HFFc6 (cell line): Measurements from ENCODE around the gene TMPRSS11B. TPM values are rescaled to one million over a fixed set of nuclear protein-coding genes. Genes with fewer than 3 reads are reported as not detected.
A peak's percentile ranks its signal among the peaks of the same experiment; 100 is the strongest.

Experiments
- DNase-seq: peaks from one replicate; pipeline ENCODE4 v3.0.0-alpha.2; 2018
- H3K27ac Mint-ChIP-seq: 2 replicates; pipeline ENCODE4 v1.8.0; 2020; ENCODE audit warnings: mild to moderate bottlenecking, mixed read lengths
- H3K27me3 Mint-ChIP-seq: 2 replicates; pipeline ENCODE4 v1.8.0; 2021; ENCODE audit warnings: mild to moderate bottlenecking, moderate library complexity, mixed read lengths; ENCODE audit not compliant: insufficient read depth
- H3K36me3 Mint-ChIP-seq: 2 replicates; pipeline ENCODE4 v1.8.0; 2021; ENCODE audit warnings: low read depth, mixed read lengths
- H3K4me1 Mint-ChIP-seq: 2 replicates; pipeline ENCODE4 v1.8.0; 2020; ENCODE audit warnings: low read depth, mixed read lengths
- H3K4me3 Mint-ChIP-seq: 2 replicates; pipeline ENCODE4 v1.8.0; 2020; ENCODE audit warnings: mild to moderate bottlenecking, moderate library complexity, mixed read lengths
- H3K9me3 Mint-ChIP-seq: 2 replicates; pipeline ENCODE4 v1.8.0; 2020; ENCODE audit warnings: mild to moderate bottlenecking, mixed read lengths
- CTCF ChIP-seq: fragments of 200-600 bp; sonication (generic); IDR thresholded peaks from 2 replicates; pipeline ENCODE4 v1.5.0; 2021; ENCODE audit warnings: antibody characterized with exemption, mild to moderate bottlenecking
- long read RNA-seq: library from polyadenylated mRNA; unstranded; transcript quantifications from one replicate; pipeline ENCODE4 v2.0.0, GENCODE V29; 2019
- total RNA-seq, 6 experiments: library from RNA; stranded (reverse); fragmentation: NEBNext Ultra II Directional; extraction: Animal tissue kit (Norgen Biotek cat#: 25700); gene quantifications; 2 replicates in 1 of 6; 3 replicates in 5 of 6; pipeline ENCODE4 v1.2.3, GENCODE V29; 2021

TMPRSS11B gene, protein sequence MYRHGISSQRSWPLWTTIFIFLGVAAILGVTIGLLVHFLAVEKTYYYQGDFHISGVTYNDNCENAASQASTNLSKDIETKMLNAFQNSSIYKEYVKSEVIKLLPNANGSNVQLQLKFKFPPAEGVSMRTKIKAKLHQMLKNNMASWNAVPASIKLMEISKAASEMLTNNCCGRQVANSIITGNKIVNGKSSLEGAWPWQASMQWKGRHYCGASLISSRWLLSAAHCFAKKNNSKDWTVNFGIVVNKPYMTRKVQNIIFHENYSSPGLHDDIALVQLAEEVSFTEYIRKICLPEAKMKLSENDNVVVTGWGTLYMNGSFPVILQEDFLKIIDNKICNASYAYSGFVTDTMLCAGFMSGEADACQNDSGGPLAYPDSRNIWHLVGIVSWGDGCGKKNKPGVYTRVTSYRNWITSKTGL
- not detected for total RNA-seq
- long read RNA-seq: 0 reads

DNA sequence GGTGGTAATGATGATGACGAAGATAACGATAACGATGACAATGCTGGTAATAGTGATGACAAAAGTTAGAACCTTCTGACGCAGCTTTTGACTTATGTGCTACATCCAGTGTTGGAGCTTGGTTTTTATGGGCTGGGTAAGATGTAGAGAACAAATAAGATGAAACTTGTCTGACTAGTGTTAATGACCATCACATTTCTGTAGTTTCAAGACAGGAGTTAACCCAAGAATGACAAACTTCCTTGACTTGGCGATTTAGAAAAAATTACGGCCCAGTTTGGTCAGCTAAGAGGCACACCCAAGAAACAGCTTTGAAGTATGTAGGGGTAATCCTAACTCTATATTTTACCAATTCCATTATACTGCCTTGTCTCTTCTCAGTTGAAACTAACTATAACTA is at the start of gene TMPRSS11B:
Gene TMPRSS11B (minus strand): TSS at position 101 of the 400 bp plus-strand sequence. CDS start 136 bp downstream, outside the sequence.
- DNase-seq: no peak
- Mint-ChIP-seq H3K27me3 (no peaks in the 10 kb centered on the region), H3K36me3 (no peaks in the 10 kb centered on the region), H3K4me3 (no peak within 1 kb of the TSS), H3K27ac (no peak within 1 kb of the TSS), H3K9me3 (no peaks in the 10 kb centered on the region), H3K4me1 (no peaks in the 10 kb centered on the region)
- no peak for TF ChIP-seq CTCF

DNA sequence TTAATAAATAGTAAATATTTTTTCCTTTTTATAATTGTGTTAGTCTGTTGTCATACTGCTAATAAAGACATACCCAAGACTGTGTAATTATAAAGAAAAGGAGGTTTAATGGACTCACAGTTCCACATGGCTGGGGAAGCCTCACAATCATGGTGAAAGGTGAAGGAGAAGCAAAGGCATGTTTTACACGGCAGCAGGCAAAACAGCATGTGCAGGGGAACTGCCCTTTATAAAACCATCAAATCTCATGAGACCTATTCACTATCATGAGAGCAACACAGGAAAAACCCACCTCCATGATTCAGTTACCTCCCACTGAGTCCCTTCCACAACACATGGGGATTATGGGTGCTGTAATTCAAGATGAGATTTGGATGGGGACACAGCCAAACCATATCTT is 45.8 kb upstream of the TMPRSS11B start:
- H3K27me3 Mint-ChIP-seq: peaks cover 5% of the 10 kb centered on the region; the same call in 1 of the 2 replicates
- TF ChIP-seq CTCF: no peak
- no peaks in the 10 kb centered on the region for H3K36me3 Mint-ChIP-seq

DNA sequence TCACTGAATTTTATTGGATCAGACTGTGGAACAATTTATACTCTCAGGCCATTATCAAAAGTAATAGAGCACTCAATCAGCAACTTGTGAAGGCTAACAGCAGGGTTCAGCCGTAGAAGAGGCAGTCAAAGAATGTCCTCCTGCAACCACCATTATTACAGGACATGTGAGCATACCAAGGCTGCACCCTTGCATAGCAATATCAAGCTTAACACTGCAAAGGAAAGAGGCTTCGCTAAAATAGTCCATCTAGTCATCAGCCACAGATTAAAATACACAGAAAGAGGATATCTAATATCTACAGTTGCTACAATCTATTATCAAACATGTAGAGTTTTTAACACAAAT is 42.9 kb upstream of the TMPRSS11B start:
- no peaks in the 10 kb centered on the region for H3K9me3 Mint-ChIP-seq
- no peak for TF ChIP-seq CTCF
- H3K27me3 Mint-ChIP-seq: peaks cover 4% of the 10 kb centered on the region; the same call in 1 of the 2 replicates
- no peaks in the 10 kb centered on the region for H3K36me3 Mint-ChIP-seq
- no peak for DNase-seq
- H3K27ac Mint-ChIP-seq: no peak overlapping the region
- H3K4me1 Mint-ChIP-seq: peaks cover 7% of the 10 kb centered on the region; the same call in 1 of the 2 replicates
- H3K4me3 Mint-ChIP-seq: peak overlapping the region; percentile 75; the same call in 1 of the 2 replicates

More for the DNA sequence above, 45.8 kb upstream of the TMPRSS11B start:
- Mint-ChIP-seq H3K9me3 (no peaks in the 10 kb centered on the region), H3K27ac (no peak overlapping the region), H3K4me3 (no peak overlapping the region), H3K4me1 (peaks cover 7% of the 10 kb centered on the region; the same call in 1 of the 2 replicates)
- DNase-seq: no peak

DNA sequence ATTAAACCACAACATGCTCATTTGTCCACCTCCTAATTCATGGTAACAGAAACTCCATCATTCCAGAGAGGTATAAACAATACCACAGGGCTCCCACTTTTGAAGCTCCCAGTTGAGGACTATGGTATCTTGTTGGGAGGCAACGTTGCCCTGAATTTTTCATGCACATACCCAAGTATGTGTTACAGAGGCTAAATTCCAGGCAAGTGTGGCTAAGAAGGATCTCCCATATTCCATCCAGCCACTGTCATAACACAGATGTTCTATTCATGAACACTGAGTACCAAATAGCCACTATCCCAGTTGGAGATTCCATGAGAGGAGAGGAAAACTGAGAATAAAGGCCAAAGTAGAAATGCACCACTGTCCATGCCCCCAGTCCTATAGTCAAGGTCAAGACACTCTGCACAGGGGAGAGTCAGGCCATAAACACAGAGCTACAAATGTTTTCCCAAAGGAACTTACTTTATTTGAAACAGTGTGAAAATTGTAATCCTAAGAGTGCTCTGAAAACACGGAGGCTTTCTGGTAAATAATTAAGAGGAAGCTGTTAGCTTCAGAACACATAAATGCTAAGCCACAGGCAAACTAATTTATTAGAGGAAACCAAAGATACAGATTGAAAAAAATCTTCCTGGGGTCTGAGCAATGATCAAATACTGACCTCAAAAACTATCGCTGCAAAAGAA is 42.4 kb upstream of the TMPRSS11B start:
- DNase-seq: no peak
- peaks cover 4% of the 10 kb centered on the region; the same call in 1 of the 2 replicates for H3K27me3 Mint-ChIP-seq
- peak overlapping the region; percentile 75; the same call in 1 of the 2 replicates for H3K4me3 Mint-ChIP-seq
- H3K9me3 Mint-ChIP-seq: no peaks in the 10 kb centered on the region
- no peak for TF ChIP-seq CTCF
- no peaks in the 10 kb centered on the region for H3K36me3 Mint-ChIP-seq
- H3K27ac Mint-ChIP-seq: no peak overlapping the region
- peaks cover 7% of the 10 kb centered on the region; the same call in 1 of the 2 replicates for H3K4me1 Mint-ChIP-seq

DNA sequence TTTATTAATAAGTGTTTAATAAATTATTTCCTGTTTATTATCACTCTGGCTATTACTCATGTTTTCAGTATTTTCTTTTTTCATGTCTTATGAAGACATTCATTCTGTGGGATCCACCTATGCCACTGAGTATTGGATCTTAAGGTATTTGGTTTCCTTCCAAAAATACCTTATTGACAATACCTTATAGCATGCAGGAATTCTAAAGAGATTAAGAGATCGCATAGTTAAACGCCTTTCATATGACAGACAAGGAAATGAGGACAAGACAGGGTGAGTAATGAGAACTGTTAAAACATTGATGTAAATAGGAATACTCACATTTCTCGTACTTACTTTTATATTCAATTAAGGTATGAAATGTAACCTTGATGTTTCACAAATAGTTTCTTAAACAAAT is 38.2 kb upstream of the TMPRSS11B start:
- H3K4me3 Mint-ChIP-seq: no peak overlapping the region
- TF ChIP-seq CTCF: no peak
- H3K27me3 Mint-ChIP-seq: peaks cover 4% of the 10 kb centered on the region; the same call in 1 of the 2 replicates
- DNase-seq: no peak
- no peaks in the 10 kb centered on the region for H3K36me3 Mint-ChIP-seq
- H3K9me3 Mint-ChIP-seq: no peaks in the 10 kb centered on the region
- peaks cover 7% of the 10 kb centered on the region; the same call in 1 of the 2 replicates for H3K4me1 Mint-ChIP-seq
- H3K27ac Mint-ChIP-seq: no peak overlapping the region
